Activated CD8-positive, alpha-beta memory T cell treated with anti-CD3 and anti-CD28 coated beads, Interleukin-2, amount 50 U/mL, for 24 hours (primary cell): ENCODE results near the gene HOXC5.
"Not testable (repeated sequence)": the region's sequence is repeated elsewhere in the genome, so short reads cannot be mapped to it uniquely, and the experiment has no call there.

ENCODE experiments used
- DNase-seq: peaks from one replicate; pipeline ENCODE4 v3.0.0-alpha.2; 2020; ENCODE audit errors: extremely low read depth

Gene HOXC5

DNA sequence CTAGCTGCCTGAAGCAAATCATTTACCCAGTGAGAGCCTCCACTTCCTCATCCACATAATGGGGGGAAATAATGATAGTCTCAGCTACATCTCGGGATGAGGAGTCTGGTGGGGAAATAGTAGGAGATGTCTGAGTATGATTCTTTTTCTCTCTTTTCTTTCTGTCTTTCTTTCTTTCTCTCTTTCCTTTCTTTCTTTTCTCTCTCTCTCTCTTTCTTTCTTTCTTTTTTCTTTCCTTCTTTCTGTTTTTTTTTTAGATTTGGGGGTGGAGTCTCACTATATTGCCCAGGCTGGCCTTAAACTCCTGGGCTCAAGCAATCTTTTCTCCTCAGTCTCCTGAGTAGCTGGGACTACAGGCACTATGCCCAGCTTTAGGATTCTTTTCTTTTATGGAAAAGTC, 33.6 kb downstream of the HOXC5 start:
- DNase-seq, result no peak

DNA sequence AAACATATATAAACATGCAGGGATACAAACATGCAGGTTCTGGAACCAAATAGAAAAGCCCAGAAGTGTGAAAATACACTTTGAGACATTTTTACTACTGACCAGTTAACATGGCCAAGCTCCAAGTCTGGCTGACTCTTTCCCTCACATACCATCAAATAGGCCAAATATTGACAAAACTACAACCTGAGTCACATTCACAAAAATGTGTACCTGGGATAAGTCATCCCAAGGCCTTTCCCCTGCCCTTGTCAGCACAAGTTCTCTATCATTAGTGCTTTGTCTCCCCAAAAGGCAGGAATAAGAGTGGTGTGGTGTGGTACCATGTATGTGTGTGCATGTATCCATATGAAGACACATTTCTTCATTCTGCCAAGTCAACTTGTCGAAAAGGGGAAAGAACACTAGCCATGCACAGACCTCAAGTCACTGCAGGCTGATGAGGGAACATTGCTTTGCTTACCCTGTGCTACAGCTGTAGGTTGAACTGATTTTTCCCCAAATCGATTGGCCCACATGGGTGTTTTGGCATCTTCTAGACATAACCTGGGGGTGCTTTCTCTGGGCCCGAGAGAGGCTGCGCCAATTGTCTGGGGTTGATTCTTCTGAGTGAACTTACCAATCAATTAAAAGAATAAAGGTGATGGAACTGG, 35.7 kb downstream of the HOXC5 start:
- DNase-seq, result no peak

DNA sequence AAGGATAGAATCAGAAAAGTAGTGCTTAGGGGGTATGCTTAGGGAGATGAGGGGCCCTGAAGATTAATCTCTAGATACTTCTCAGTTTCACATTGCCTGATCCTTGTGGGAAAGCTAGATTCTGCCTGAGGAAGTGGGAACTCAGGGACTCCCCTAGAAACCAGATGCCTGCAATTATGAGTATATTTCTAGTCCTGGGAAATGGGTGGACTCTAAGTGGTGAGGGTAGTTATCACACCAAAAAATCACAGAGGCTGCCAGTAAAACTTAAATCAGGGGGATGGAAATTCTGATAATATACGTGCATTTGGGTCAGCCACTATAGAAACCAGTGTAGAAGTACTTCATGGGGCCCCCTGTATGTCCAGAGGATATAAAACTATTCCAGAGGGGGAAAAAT, 39.1 kb downstream of the HOXC5 start:
- no peak for DNase-seq

DNA sequence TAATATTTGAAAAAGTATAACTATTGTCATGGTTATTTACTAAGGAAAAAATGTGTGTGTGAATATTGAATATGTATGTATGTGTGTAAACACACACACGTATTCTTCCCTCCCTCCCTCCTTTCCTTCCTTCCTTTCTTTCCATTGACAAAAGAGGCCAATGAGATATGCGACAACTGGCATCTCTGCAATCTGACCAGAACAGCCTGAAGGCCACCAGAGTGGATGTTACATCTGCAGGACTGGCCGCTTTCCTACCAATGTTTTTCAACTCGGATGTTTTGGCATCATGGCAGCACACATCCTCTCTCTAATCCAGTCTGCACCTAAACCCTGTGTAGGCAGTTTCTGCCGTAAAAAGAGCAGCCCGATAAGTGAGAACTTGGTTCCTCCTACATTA, 41.5 kb downstream of the HOXC5 start:
- DNase-seq, result no peak

DNA sequence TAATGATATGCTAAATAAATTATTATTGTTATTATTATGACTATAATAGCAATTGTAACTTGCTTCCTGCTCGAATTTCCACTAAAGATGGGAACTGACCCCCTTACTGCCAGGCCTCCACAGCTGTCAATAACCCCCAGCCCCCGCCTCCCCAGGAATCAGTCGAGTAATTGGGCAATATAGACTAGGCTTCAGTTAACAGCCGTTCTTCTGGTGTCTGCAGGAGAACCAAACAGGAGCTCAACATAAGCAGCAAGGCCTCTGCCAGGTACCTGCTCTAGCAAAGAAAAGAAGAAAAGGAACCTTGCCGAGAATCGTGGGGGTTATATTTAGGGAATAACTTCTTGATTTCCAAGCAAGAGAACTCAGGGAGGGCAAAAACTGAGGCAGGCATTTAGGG, 42.6 kb downstream of the HOXC5 start:
- no peak for DNase-seq

DNA sequence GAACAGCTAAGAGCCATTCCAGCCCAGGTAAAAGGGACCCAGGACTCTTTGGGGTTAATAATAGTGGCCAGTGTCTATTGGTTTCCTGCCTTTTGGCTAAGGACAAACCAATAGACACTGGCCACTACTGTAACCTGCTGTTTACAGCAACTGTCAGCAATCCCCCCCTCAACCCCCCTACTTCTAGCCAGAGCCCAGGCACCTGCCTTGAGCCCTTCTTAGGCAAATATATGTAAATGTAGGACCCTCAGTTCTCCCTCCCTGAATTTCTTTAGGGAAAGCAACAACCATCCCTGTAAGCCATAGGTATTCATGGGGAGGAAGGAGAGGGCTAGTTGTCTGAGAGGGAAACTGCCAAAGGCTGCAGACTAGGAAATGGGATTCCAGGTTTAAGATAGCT, 43.1 kb downstream of the HOXC5 start:
- DNase-seq, result no peak

DNA sequence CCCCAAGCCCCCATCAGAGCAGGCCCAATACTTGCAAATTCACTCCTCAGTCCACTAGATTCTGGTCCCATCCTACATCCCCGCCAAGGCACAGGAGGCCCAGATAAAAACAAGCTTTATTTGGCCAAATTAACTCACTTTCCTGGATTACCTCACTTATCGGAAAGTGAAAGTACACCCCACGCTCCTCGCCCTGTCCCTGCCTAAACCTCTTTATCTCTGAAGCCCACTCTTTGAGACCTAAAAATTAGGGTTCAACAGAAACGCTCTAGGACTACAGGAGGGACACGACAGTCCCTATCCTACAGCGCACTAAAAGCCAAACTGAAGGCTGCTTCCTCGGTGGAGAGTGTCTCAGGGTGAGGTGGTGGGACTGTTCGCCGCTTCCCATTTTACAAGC, 45.0 kb downstream of the HOXC5 start:
- DNase-seq, result not testable (repeated sequence)

DNA sequence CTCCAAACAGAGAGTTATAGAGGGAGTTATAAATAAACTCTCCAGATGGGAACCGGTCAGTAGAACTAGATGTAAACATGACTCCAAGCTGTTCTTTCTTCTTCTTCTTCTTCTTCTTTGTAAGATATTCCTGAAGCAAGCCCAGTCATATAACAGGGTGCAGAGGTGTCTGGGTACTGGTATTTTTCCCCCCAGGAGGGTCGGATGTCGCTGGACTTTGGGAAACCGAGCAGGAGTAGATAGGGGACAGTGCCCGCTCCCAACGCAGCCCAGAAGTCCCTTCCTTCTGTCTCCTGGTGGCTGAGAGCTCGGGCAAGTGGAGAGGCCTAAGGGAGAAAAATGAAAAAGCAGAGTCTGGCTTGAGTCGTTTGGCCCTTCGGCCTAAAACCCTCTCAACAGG, 46.3 kb downstream of the HOXC5 start:
- not testable (repeated sequence) for DNase-seq

DNA sequence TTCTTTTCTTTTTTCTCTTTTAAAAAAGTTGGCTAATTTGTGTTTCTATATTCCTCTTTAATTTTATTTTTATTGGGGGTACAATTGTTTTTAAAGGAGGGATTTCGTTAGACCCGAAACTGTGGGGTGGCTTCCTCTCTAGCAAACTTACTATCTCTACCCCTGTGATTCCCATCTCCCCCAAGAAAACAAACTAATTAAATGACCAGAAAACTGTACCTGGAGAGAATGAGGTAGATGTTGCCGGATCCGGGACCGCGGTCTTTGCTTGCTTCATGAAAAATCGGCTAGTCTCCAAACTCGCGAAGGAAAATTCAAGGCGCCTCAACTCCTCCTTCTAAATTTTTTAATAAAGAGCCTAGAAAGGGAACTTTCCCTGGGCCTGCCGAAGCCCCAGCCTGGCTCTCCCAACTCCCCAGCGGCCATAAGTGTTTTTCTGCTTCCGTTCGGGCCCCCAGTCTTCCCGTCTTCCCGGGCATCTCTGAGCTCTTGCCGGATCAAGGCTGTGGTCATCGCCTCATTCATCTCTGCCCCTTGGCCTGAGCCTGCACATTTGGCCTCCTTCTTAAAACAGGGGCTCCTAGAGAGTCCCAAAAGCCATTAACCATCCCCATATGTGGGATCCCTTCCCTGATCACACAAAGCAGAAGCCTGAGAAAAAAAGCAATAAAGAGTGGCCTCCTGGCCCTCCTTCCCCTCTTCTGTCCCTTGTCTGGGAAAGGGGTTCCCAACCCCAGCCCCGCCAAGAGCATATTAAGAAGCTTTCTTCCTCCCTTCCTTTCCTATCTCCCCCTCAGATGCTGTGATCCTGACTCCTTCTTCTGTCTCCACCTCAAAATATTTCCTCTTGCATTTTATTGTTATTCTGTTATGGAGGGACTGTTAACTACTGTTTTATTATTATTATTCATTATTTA, 47.4 kb downstream of the HOXC5 start:
- not testable (repeated sequence) for DNase-seq

DNA sequence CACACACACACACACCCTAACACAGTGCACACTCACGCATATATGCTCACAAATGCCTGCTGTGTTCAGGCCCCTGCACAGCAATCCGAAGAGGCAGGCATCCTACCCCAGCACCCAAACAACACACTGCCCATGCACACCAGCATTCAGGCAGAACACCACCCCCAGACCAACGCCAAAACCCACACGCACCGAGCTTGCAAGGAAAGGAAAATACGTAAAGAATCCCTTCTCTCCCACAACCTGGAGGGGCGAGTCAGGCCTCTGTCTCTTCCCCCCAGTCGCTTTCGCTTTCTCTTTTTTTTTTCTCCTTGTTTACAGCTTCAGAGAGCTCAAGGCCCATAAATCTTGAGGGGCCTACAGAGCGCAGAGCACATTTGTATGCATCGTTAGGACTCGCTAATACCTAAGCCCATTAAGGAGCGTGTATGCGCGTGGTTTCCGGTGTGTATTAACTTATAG, 48.2 kb downstream of the HOXC5 start:
- not testable (repeated sequence) for DNase-seq

DNA sequence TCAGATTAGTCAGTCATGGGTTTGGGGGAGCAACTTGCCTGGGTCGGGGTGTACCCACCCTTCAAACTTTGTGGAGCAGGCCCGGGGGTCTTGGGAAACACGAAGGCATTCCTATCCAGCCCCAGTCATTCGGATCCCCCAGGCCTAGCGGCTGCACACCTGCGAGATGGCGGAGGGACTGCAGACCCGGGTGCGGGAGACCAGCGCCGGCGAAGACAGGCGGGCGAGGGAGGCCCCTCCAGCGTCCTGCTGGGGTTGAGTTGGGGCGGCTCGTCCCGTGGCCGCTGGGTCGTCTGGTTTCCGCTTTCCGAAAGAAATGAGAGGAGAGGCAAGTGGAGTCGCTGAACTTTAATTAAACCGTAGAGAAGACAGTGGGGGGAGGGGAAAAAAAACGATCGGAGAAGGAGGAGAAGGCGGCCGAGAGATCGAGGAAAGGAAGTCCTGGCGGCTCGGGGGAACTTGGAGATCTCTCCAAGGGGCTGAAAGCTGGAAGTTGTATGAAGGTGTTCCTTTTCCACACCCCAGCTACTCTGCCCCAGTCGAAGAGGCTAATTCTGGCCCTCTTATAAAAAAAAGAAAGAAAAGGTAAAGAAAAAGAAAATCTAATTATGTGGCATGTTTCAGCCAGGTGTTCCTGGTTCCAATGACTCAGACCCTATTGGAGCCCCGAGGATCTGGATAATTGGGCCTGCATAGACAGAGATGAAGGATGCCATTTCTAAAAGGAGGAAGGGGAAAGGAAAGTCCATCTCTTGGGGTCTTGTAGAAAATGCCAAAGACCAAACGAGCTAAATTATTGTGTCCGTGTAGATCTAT, 48.9 kb downstream of the HOXC5 start:
- DNase-seq, result not testable (repeated sequence)

DNA sequence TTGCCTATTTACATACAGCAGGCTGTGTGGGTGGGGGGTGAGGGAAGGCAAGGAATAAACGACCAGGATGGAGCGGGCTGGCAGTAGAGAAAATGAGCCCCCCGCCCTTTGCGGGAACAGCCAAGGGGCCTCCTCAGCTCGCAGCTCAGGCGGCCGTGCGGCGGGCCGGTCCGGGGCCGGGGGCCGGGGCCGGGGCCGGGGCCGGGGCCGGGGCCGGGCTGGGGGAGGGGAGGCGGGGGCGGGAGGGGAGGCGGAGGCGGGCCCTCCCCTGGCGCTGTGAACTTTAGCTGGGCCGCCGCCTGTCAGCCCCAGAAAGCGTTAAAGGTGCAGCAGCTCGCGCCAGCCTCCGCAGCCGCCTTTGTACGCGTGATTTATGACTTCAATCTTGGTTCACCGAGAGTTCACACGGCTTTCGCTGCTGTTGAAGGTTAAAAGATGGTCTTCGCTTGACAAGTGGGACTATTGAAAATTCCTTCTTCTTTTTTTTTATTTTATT, 49.6 kb downstream of the HOXC5 start:
- no peak for DNase-seq
